ENCODE results near the gene LCK. TPM values are rescaled to one million over a fixed set of nuclear protein-coding genes. Genes with fewer than 3 reads are reported as not detected.

The LCK gene
- total RNA-seq, 1 experiment from 2014 or later, result 37.6 TPM

DNA sequence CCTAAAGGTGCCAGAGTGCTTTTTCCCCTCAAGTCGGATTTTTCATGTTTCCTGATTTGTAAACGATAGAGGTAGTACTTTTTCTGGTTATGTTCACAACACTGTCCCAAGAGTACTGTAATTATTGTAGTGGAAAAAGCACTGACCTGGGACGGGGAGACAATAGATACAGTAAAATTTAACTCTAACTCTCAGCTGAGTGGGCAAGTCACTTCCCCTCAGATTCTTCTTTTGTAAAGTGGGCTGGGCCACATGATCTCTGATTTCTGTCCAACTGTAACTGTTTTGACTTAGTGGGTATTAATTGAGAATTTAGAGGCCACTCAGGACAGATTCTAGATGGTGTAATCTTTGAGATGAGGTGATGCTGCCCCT is 65.8 kb downstream of the LCK start:
- Histone ChIP-seq H3K27ac (ENCODE audit: insufficient read length, low read depth, low read length) (no peak overlapping the region), H3K56ac (ENCODE audit: insufficient read length, low read depth, low read length) (no peak overlapping the region), H2AFZ (ENCODE audit: low read length) (no peak overlapping the region), H3K4me1 (ENCODE audit: insufficient read depth, low read length) (no peaks in the 10 kb centered on the region), H3K4ac (ENCODE audit: low read depth, low read length) (no peak overlapping the region), H4K5ac (ENCODE audit: insufficient read length, low read depth, low read length) (no peak overlapping the region), H3K79me1 (ENCODE audit: insufficient read depth, low read depth, low read length, poor library complexity, severe bottlenecking) (no peaks in the 10 kb centered on the region), H2BK12ac (ENCODE audit: insufficient read length, low read depth, low read length) (no peak overlapping the region), H4K91ac (ENCODE audit: insufficient read length, low read depth, low read length) (no peak overlapping the region), H3K27me3 (ENCODE audit: insufficient read depth, low read length) (no peaks in the 10 kb centered on the region), H3K79me2 (ENCODE audit: insufficient read depth, low read length) (peaks cover 2% of the 10 kb centered on the region; the same call in 1 of the 2 replicates), H3K9ac (ENCODE audit: extremely low read depth, insufficient read length, low read length) (no peak overlapping the region), H3K18ac (ENCODE audit: insufficient read length, low read depth, low read length) (no peak overlapping the region), H2BK15ac (ENCODE audit: low read depth, low read length) (no peak overlapping the region), H3K23ac (ENCODE audit: insufficient read length, low read depth, low read length) (no peak overlapping the region), H2AK5ac (ENCODE audit: insufficient read length, low read length) (no peak overlapping the region), H2BK5ac (ENCODE audit: insufficient read length, low read length) (no peak overlapping the region), H3K14ac (ENCODE audit: insufficient read depth, low read length) (no peak overlapping the region), H4K20me1 (ENCODE audit: control insufficient read depth, insufficient read depth, insufficient read length) (no peaks in the 10 kb centered on the region), H4K8ac (replicated peaks; ENCODE audit: insufficient read length, low read depth, low read length) (no peak overlapping the region), H3T11ph (ENCODE audit: low read length) (no peak overlapping the region), H3K23me2 (ENCODE audit: insufficient read length, low read depth, low read length, poor library complexity, severe bottlenecking) (no peaks in the 10 kb centered on the region), H3K4me2 (ENCODE audit: insufficient read depth, insufficient read length, low read length) (no peak overlapping the region), H3K9me3 (ENCODE audit: control insufficient read depth, low read depth, low read length) (no peaks in the 10 kb centered on the region), H2BK120ac (ENCODE audit: low read depth, low read length, poor library complexity, severe bottlenecking) (no peak overlapping the region), H2BK20ac (ENCODE audit: low read depth, low read length, poor library complexity, severe bottlenecking) (no peak overlapping the region)
- peaks cover 8 to 38% (median 30%) of the 10 kb centered on the region in 3 experiments; a peak in 6 of 7 replicates for H3K36me3 Mint-ChIP-seq (ENCODE audit: insufficient read depth in 1 of 3, low read depth in 3 of 3)
- peaks cover 0 to 4% of the 10 kb centered on the region in 2 experiments; a peak in 1 of 4 replicates for H3K4me1 Mint-ChIP-seq
- 0 out of 7 replicates have a peak overlapping the region, but pooled peaks of 1 of the 3 experiments have one; percentile 8 for H3K27ac Mint-ChIP-seq
- H3K9me3 Mint-ChIP-seq, result no peaks in the 10 kb centered on the region
- no peak overlapping the region for H3K4me3 Mint-ChIP-seq
- no peaks in the 10 kb centered on the region for H3K27me3 Mint-ChIP-seq (ENCODE audit: low read depth)
- WGBS (ENCODE audit: extremely low coverage, insufficient read length, low lambda C conversion rate), result no CpG with 5 or more reads among the region's 3 CpGs
- no peak for DNase-seq
- TF ChIP-seq, protein P1, sequence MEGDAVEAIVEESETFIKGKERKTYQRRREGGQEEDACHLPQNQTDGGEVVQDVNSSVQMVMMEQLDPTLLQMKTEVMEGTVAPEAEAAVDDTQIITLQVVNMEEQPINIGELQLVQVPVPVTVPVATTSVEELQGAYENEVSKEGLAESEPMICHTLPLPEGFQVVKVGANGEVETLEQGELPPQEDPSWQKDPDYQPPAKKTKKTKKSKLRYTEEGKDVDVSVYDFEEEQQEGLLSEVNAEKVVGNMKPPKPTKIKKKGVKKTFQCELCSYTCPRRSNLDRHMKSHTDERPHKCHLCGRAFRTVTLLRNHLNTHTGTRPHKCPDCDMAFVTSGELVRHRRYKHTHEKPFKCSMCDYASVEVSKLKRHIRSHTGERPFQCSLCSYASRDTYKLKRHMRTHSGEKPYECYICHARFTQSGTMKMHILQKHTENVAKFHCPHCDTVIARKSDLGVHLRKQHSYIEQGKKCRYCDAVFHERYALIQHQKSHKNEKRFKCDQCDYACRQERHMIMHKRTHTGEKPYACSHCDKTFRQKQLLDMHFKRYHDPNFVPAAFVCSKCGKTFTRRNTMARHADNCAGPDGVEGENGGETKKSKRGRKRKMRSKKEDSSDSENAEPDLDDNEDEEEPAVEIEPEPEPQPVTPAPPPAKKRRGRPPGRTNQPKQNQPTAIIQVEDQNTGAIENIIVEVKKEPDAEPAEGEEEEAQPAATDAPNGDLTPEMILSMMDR (conservative IDR thresholded peaks at IDR 0.05), result no peak

All from H9 (cell line).